Measurements from ENCODE around the gene ANKFN1.

Gene ANKFN1

DNA sequence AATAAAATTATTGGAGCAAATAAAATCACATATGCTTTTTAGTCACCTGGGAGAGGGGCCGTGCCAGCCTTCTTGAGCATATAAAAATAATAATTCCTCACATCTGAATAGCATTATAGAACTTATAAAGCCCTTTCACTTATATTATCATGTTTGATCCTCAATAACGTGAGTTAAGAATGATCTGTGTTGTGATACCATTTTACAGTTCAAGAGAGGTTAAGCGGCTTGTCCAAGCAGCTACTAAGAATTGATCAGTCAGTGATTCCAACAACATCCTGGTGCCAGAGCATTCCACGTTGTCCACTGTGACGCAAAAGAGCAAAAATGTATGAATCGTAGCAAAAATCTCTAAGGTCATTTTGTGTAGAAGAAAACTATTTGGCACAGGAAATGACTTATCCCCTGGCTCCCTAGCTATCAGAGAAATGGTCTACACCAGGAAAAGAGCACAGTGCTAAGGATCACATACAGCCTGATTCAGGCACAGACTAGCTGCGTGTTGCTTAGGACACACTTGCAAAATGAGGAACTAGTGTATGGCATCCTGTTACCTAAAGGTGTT is 33.0 kb downstream of the ANKFN1 start:
- H3K4me2 ChIP-seq (ENCODE audit: low read depth, low read length, poor library complexity, severe bottlenecking) = no peak overlapping the region
- no peak overlapping the region for H2AFZ ChIP-seq (ENCODE audit: low read length)
- H3K9me2 ChIP-seq (replicated peaks; ENCODE audit: low read depth, low read length) = no peaks in the 10 kb centered on the region
- H3K4me1 ChIP-seq (ENCODE audit: insufficient read depth, low read length, poor library complexity, severe bottlenecking) = peaks cover 2% of the 10 kb centered on the region
- TF ChIP-seq, protein P1, sequence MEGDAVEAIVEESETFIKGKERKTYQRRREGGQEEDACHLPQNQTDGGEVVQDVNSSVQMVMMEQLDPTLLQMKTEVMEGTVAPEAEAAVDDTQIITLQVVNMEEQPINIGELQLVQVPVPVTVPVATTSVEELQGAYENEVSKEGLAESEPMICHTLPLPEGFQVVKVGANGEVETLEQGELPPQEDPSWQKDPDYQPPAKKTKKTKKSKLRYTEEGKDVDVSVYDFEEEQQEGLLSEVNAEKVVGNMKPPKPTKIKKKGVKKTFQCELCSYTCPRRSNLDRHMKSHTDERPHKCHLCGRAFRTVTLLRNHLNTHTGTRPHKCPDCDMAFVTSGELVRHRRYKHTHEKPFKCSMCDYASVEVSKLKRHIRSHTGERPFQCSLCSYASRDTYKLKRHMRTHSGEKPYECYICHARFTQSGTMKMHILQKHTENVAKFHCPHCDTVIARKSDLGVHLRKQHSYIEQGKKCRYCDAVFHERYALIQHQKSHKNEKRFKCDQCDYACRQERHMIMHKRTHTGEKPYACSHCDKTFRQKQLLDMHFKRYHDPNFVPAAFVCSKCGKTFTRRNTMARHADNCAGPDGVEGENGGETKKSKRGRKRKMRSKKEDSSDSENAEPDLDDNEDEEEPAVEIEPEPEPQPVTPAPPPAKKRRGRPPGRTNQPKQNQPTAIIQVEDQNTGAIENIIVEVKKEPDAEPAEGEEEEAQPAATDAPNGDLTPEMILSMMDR (conservative IDR thresholded peaks at IDR 0.05; ENCODE audit: low read length) = no peak
- no peak for TF ChIP-seq EZH2phosphoT487 (IDR thresholded peaks at IDR 0.05; ENCODE audit: borderline replicate concordance)
- H4K20me1 ChIP-seq (ENCODE audit: insufficient read depth, low read length, poor library complexity, severe bottlenecking) = no peaks in the 10 kb centered on the region
- H3K79me2 ChIP-seq (ENCODE audit: insufficient read depth, low read length) = no peaks in the 10 kb centered on the region
- no peak overlapping the region for H3K4me3 ChIP-seq (ENCODE audit: low read length, poor library complexity, severe bottlenecking)
- H3K9me3 ChIP-seq (ENCODE audit: insufficient read depth, low read depth, low read length) = no peaks in the 10 kb centered on the region
- no peaks in the 10 kb centered on the region for H3K27me3 ChIP-seq (ENCODE audit: insufficient read depth, low read length, poor library complexity, severe bottlenecking)
- no peak overlapping the region for H3K9ac ChIP-seq (ENCODE audit: low read depth, low read length, poor library complexity, severe bottlenecking)
- no peaks in the 10 kb centered on the region for H3K36me3 ChIP-seq (ENCODE audit: insufficient read depth, low read length)
- no peaks in the 10 kb centered on the region for H3F3A ChIP-seq (ENCODE audit: low read depth)

DNA sequence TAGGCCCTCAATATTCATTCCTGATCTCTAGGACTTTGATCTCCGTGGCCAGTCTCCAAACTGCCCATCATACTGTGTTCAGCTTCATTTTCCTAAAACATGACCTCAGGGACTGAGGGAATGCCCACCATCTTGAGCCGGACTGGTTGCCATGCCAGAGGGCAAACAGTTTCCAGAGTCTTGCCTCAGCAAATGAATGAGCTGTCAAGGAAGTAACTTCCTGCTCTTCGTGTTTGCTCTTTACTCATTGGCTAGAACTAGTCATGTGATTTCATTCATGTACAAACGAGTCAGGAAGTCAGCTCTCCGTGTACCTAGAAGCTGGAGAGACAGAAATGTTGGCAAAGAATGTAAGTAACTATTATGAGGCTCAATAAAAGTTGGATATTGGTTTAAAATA is 50.2 kb downstream of the ANKFN1 start:
- no peaks in the 10 kb centered on the region for H4K20me1 ChIP-seq (ENCODE audit: insufficient read depth, low read length, poor library complexity, severe bottlenecking)
- no peak overlapping the region for H3K4me2 ChIP-seq (ENCODE audit: low read depth, low read length, poor library complexity, severe bottlenecking)
- no peaks in the 10 kb centered on the region for H3F3A ChIP-seq (ENCODE audit: low read depth)
- no peaks in the 10 kb centered on the region for H3K4me1 ChIP-seq (ENCODE audit: insufficient read depth, low read length, poor library complexity, severe bottlenecking)
- TF ChIP-seq, protein P1 (conservative IDR thresholded peaks at IDR 0.05; ENCODE audit: low read length) = no peak
- no peak for TF ChIP-seq EZH2phosphoT487 (IDR thresholded peaks at IDR 0.05; ENCODE audit: borderline replicate concordance)
- H3K9me2 ChIP-seq (replicated peaks; ENCODE audit: low read depth, low read length) = no peaks in the 10 kb centered on the region
- H3K9ac ChIP-seq (ENCODE audit: low read depth, low read length, poor library complexity, severe bottlenecking) = no peak overlapping the region
- no peaks in the 10 kb centered on the region for H3K27me3 ChIP-seq (ENCODE audit: insufficient read depth, low read length, poor library complexity, severe bottlenecking)
- H3K36me3 ChIP-seq (ENCODE audit: insufficient read depth, low read length) = no peaks in the 10 kb centered on the region
- no peak overlapping the region for H2AFZ ChIP-seq (ENCODE audit: low read length)
- H3K9me3 ChIP-seq (ENCODE audit: insufficient read depth, low read depth, low read length) = no peaks in the 10 kb centered on the region
- H3K79me2 ChIP-seq (ENCODE audit: insufficient read depth, low read length) = no peaks in the 10 kb centered on the region
- no peak overlapping the region for H3K4me3 ChIP-seq (ENCODE audit: low read length, poor library complexity, severe bottlenecking)

DNA sequence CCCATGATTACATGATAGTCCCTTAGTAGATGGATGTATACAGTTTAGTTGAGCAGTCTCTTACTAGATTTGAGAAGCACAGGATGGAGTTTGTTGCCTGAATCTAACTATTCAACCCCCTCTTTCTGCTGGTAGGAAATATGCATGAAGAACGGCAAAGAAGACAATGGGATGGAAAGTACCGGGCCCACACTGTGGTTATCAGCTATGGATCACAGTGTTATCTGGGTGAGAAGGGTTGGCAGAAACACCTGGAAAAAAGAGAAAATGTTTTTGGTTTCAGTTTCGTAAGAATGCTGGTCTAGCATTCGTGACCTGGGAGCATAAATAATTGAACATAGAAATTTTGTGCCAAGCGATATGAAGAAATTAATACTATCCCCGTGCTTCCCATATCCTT is 53.1 kb downstream of the ANKFN1 start:
- H3K9me2 ChIP-seq (replicated peaks; ENCODE audit: low read depth, low read length) = no peaks in the 10 kb centered on the region

More for the DNA sequence above, 53.1 kb downstream of the ANKFN1 start:
- Histone ChIP-seq H3K9ac (ENCODE audit: low read depth, low read length, poor library complexity, severe bottlenecking) (no peak overlapping the region), H3K4me1 (ENCODE audit: insufficient read depth, low read length, poor library complexity, severe bottlenecking) (no peaks in the 10 kb centered on the region), H3K4me3 (ENCODE audit: low read length, poor library complexity, severe bottlenecking) (no peak overlapping the region), H3K27me3 (ENCODE audit: insufficient read depth, low read length, poor library complexity, severe bottlenecking) (no peaks in the 10 kb centered on the region), H4K20me1 (ENCODE audit: insufficient read depth, low read length, poor library complexity, severe bottlenecking) (no peaks in the 10 kb centered on the region), H3K36me3 (ENCODE audit: insufficient read depth, low read length) (no peaks in the 10 kb centered on the region), H3K9me3 (ENCODE audit: insufficient read depth, low read depth, low read length) (peaks cover 1% of the 10 kb centered on the region; the same call in 1 of the 2 replicates), H3F3A (ENCODE audit: low read depth) (no peaks in the 10 kb centered on the region), H3K79me2 (ENCODE audit: insufficient read depth, low read length) (no peaks in the 10 kb centered on the region), H3K4me2 (ENCODE audit: low read depth, low read length, poor library complexity, severe bottlenecking) (no peak overlapping the region), H2AFZ (ENCODE audit: low read length) (peak overlapping the region; percentile 62; the same call in 1 of the 2 replicates)
- no peak for TF ChIP-seq EZH2phosphoT487 (IDR thresholded peaks at IDR 0.05; ENCODE audit: borderline replicate concordance)
- TF ChIP-seq, protein P1 (conservative IDR thresholded peaks at IDR 0.05; ENCODE audit: low read length) = no peak

Data from Loucy (cell line).